ENCODE data around the gene RNU6-9.

- TF ChIP-seq, protein P1, sequence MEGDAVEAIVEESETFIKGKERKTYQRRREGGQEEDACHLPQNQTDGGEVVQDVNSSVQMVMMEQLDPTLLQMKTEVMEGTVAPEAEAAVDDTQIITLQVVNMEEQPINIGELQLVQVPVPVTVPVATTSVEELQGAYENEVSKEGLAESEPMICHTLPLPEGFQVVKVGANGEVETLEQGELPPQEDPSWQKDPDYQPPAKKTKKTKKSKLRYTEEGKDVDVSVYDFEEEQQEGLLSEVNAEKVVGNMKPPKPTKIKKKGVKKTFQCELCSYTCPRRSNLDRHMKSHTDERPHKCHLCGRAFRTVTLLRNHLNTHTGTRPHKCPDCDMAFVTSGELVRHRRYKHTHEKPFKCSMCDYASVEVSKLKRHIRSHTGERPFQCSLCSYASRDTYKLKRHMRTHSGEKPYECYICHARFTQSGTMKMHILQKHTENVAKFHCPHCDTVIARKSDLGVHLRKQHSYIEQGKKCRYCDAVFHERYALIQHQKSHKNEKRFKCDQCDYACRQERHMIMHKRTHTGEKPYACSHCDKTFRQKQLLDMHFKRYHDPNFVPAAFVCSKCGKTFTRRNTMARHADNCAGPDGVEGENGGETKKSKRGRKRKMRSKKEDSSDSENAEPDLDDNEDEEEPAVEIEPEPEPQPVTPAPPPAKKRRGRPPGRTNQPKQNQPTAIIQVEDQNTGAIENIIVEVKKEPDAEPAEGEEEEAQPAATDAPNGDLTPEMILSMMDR (IDR thresholded peaks at IDR 0.05; ENCODE audit: low read length): no peak
- TF ChIP-seq EZH2 (optimal IDR thresholded peaks at IDR 0.05; ENCODE audit: low read depth, low read length): no peak
Observed at GRCh38 chr19:929891-930258, 36.6 kb downstream of the RNU6-9 start.
